SKM-1 (cell line): Measurements from ENCODE around the gene TENT4A.
"Not testable (repeated sequence)": the region's sequence is repeated elsewhere in the genome, so short reads cannot be mapped to it uniquely, and the experiment has no call there.

Experiments
- DNase-seq: peaks from one replicate; lab custom pipeline; 2025; ENCODE audit not compliant: unreplicated experiment; lab: John Stamatoyannopoulos, UW

The TENT4A gene

DNA sequence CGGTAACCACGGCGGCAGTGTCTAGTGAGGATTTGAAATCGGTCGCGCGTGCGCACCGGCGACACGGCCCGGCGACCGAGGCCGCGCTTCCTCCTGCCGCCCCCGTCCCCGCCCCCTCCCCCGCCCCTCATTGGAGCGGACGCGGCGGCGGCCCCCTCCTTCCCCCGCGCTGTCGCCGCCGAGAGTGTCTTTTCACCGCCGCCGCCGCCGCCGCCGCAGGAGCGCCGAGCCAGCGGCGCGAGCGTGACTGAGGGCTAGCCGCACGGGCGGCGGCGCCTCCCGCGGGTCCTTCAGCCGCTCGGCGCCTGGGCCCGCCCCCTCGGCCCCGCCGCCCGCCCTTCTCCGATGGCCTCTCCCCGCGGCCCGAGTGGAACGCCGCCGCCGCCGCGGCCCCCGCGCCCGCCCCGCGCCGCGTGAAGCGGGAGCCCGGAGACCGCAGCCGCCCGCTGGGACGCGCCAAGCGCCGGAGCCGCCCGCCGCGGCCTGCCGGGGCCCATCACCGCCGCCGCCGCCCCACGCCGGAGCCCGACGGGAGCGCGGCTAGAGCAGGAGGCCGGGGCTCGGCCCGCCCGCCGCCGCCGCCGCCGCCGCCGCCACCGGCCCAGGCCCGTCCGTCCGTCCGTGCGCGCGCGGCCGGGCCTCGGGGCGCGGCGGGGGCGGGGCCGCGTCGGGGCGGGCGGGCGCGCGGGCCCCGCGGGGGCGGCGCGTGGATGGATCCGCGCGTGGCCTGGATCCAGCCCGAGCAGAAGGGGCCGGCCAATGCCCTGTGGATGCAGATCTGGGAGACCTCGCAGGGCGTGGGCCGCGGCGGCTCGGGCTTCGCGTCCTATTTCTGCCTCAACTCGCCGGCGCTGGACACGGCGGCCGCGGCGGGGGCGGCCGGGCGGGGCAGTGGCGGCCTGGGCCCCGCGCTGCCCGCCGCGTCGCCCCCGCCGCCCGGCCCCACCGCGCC is at the start of gene TENT4A:
Gene TENT4A, plus strand, starts transcription at position 159 of the 952 bp plus-strand sequence. Its CDS starts 552 bp downstream, at position 711.
- DNase-seq = peak; percentile 85

DNA sequence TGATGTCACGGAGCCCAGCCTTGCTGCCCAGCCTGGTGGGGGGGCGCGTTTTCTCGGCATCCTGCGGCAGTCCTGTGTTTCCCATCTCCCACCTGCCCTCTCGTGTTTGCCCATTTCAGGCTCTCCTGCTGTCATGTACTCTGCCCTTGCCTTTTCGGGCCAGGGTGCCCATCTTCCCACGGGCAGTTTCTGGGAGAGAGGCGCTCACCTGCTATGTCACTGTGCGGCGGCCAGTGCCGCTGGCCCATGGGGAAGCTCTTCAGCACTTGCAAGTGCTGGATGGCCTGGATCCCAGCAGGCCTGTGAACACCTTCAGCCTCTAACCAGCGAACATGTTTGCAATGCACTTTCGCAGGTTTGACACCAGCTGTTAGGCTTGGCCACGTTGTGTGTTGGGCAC is 46.5 kb upstream of the TENT4A start:
- DNase-seq = no peak

- DNase-seq = no peak
These were observed 45.6 kb upstream of the TENT4A start for GRCh38 chr5:6667648-6668047.

DNA sequence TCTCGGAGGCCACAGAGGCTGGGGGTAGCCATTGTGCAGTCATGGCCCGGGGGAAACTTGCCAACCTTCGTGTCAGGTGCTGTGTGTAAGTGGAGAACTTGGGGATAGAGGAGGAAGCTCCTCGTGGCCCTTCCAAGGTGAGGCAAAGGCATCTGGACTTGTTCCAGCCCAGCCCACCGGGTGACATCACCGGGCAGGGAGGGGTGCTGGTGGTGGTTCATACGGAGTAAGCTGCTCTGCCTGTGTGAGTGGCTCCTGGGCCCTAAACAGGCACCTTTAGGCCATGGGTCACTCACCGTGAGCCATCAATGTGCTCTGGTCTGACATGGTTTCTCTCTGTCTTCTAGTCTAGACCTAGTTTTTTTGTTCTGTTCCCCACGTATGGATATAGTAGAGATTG is 44.5 kb upstream of the TENT4A start:
- DNase-seq = not testable (repeated sequence)

GRCh38 chr5:6673031-6673430 is 40.2 kb upstream of the TENT4A start:
- DNase-seq = no peak

DNA sequence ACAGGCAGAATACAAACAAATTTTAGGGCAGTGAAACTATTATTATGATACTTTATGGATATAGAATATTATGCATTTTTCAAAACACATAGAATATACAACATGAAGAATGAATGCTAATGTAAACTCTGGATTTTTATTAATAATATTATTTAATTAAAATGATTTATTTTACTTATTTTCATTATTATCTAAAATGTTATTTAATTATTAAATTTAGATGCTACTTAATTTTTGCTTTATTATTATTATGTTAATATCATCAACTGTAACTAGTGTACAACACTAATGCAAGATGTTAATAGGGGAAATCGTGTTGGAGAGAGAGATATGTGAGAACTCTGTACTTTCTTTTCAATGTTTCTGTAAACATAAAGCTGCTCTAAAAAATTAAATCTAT is 39.3 kb upstream of the TENT4A start:
- DNase-seq = no peak

DNA sequence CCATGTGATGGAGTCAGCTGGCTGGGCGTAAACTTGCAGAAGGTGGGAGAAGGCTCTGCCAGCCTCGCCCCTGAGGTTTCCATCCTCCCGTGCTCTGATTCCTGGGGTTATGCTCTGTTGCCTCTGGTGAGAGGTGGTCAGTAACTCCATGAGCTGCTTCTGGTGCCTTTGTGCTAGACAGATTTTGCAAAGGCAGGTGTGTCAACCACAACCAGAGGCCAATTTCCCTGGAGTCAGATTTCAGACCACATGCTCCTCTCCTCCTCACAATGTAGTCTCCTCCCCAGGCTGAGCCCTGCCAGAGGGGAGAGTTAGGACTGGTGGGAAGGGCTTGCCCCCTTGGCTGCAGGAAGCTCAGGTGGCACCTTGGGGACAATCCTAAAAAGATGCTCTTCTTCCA is 38.8 kb upstream of the TENT4A start:
- DNase-seq = no peak

DNA sequence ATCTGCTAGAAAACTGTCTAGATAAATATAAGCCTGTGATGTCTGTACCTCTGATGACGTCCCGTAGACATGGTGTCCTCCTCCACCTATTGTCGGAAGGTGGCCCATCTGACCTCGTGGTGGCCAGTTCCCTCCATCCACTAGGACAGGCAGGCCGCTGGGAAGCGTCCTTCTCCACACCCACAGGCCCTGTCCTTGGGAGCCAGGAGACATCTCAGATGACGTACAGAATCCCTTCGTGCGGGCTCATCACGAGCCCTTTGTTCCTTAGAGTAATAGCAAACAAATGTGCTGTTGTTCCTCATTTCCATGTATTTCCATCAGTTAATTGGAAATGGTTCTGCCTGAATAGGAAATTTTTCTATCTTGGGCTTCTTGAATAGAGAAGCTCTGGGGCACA is 38.3 kb upstream of the TENT4A start:
- DNase-seq = no peak

DNA sequence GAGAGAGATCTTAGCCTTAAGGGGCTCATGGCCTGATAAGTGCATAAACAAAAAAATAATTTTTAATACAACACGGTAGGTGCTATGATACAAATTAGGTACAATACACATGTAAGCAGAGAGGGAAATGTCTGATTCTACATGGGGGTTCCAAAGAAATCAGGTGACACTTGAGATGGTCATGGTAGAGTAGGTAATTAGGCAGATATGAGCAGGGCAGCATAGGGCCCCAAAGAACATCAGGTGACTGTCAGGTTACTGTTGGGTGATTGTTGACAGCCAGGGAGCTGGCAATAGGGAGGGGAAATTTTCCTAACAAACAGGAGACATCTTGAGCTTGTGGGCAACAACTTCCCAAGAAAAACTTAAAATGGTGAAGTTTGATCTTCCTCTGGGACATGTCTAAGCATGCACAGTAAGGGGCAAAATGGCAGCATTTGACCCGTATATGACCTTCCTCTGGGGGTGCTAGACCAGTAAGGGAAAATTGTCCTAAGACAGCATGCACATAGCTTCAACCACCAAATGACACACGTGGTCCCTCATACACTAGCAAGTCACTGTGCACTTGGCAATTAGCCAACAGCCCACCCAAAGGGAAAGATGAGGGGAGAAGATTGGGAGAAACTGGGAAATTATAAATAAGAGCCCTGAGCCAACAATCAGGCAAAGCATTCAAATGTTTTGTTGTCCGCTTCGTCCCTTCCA is 37.3 kb upstream of the TENT4A start:
- no peak for DNase-seq

DNA sequence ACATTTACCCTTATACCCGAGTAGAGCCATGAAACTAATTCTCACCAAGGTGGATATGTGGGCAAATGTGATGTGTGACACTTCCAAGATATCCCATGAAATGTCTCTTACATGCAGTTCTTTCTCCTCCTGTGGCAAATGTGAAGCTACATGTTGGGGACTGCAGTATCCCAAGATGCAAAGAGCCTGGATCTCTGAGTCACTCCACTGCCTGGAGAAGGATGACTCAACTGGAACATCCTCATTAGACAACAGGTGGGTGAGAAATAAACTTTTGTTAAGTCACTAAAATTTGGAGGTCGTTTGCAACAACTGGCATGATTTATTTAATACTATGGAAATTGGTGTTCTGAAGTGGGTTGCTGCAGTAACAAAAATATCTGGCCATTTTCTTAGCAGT is 36.5 kb upstream of the TENT4A start:
- no peak for DNase-seq

DNA sequence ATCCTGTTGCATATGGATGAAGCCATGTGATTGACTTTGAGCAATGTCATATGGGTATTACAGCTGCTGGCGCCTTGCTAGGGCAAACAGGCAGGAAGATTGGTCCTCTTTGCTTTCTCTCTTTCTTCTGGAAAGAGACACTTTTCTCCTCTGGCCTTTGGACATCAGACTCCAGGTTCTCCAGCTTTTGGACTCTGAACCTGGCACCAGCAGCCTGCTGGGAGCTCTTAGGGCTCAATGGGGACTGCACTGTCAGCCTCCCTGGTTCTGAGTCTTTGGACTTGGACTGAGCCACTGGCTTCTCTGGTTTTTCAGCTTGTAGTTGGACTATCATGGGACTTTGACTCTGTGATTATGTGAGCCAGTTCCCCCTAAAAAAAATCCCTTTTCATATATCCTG is 34.8 kb upstream of the TENT4A start:
- DNase-seq = no peak

- no peak for DNase-seq
These were observed 32.3 kb upstream of the TENT4A start for GRCh38 chr5:6680922-6681321.

- no peak for DNase-seq
These were observed 31.6 kb upstream of the TENT4A start for GRCh38 chr5:6681682-6682081.

DNA sequence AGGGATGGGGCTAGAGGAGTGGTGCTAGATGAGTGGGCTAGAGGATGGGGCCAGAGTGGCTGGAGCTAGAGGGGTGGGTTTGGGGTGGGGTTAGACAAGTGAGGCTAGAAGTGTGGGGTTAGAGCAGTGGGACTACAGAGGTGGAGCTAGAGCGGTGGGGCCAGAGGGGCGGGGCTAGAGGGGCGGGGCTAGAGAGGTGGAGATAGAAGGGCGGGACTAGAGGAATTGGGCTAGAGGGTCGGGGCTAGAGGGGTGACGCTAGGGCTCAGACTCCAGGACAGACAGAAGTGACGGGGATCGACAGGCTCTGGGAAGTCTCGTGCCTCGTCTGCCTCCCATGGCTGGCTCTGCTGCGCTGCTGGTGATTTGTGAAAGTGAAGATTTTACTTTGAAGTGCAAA is 31.0 kb upstream of the TENT4A start:
- no peak for DNase-seq

DNA sequence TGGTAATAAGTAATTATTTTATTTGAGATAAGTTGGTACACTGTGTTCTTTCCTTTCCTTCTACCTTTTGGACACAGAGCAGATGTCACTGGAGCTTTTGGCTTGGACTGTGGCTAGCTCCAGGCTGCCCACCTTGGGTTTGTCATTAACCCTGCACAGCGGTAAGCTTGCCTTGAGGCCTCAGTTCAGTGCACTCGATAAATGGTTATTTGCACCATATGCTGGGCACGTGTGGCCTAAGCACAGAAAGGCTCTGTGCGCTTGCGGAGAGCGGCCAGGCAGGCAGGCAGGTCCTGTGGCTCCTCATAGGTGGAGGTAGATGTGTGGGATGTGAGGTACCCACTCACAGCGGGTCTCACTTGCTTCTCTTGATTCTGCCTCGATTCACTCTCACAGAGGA is 30.0 kb upstream of the TENT4A start:
- DNase-seq = no peak

DNA sequence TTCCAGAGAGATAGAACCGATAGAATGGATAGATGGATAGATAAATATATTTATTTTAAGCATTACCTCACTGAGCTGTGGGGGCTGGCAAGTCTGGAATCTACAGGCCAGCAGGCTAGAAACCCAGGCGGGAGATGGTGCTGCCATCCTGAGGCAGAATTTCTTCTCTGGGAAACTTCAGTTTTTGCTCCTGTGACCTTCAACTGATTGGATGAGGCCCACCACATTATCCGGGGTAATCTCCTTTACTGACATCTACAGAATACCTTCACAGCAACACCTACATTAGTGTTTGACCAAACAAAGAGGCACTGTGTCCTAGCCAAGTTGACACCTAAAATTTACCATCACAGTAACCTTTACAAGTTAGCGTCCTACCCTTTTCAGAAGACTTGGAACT is 29.2 kb upstream of the TENT4A start:
- no peak for DNase-seq

DNA sequence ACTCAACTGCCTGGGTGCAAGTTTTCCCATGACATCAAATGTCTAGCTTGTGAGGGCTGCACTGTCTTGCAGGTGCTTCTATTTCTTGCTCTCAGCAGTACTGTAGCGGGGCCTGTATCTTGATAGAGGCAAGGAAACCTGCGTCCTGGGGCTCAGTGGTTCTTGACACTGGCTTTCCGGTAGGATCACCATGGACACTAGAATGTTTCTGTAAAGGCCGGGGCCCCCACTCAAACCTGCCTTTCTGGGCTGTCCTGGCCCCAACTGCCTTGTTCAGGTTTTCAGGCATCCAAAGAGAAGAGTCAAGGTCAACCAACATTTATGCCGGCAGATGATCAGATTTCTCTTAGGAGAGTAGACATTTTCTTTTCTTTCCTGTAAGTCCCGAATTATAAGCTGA is 26.7 kb upstream of the TENT4A start:
- no peak for DNase-seq

DNA sequence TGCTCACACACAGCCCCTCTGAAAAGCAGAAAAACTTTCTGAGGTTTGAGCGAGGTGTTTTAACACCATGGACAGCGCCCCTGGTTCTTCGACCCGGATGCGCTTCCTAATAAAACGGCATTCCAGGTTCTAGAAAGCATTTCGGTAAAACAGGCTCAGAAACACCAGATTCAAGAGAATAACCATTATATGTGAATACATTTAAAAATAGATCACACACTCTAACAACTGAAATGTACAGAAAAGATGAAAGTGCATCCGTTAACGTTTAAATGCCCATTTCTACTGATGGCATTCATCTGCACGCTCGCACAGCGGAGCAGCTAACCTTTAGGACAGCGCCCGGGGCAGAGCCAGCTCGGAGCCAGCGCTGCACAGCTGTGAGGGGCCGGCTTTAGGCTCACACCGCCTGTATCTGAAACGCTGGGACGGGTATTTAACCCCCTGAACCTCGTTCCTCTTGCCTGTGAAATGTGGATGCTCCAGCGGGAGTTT is 26.3 kb upstream of the TENT4A start:
- no peak for DNase-seq

DNA sequence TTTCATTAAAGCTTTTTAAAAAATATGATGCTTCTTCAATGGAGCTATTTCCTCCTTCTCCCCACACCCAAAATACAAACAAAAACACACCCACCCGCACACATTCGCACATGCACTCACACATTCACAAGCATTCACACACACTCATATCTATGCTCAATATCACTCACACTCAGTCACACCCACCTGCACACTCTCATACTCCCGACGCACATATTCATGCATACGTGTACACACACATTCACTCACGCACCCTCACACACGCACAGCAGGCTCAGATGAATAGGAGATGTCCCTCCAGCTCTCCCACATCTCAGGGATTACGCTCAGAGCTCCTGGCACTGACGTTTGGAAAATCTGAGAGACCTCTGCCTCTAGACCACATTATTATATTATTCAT is 25.7 kb upstream of the TENT4A start:
- no peak for DNase-seq

- DNase-seq = no peak
These were observed 20.3 kb upstream of the TENT4A start for GRCh38 chr5:6692906-6693305.

GRCh38 chr5:6698696-6699095 is 14.5 kb upstream of the TENT4A start:
- DNase-seq = no peak

- DNase-seq = no peak
These were observed 13.9 kb upstream of the TENT4A start for GRCh38 chr5:6699357-6699756.
